Measurements from ENCODE around the gene CPNE2. TPM values are rescaled to one million over a fixed set of nuclear protein-coding genes. Genes with fewer than 3 reads are reported as not detected.
A peak's percentile ranks its signal among the peaks of the same experiment; 100 is the strongest.
"Not testable (repeated sequence)": the region's sequence is repeated elsewhere in the genome, so short reads cannot be mapped to it uniquely, and the experiment has no call there.

CPNE2 gene
- total and polyA plus RNA-seq, 10 of the 15 experiments (the other 5 are each of a cell fraction or from before 2014, with no cell fraction given) = 3.1 to 22.1 (median 9.9) TPM

GRCh38 chr16:57062329-57062728, 30.1 kb upstream of the CPNE2 start:
- peaks cover 8 to 16% of the 10 kb centered on the region in 2 experiments; a peak in 3 of 4 replicates for H3K36me3 ChIP-seq (ENCODE audit: control insufficient read depth in 2 of 2, insufficient read depth in 2 of 2, low read length in 1 of 2)
- 98% methylated on average over 8 of the region's 8 CpGs for WGBS (ENCODE audit: insufficient coverage, insufficient replicate concordance, low lambda C conversion rate, missing lambda C conversion rate)
- TSS peak; percentile 23 for BruUV-seq (replicated peaks)
- no peak overlapping the region for H3K4me2 ChIP-seq (ENCODE audit: control insufficient read depth, insufficient read depth)
- ChIA-PET CTCF (interaction anchor here (0.6 to 1.7 kb wide), 3 partner anchors 10 to 131 kb away, joined by 3 to 4 read pairs (median 4); no protein-coding TSS in a partner anchor), POLR2A (interaction anchor here (1.2 kb wide), 1 partner anchor 11 kb away, joined by 3 read pairs; no protein-coding TSS in a partner anchor), SMC1A (ENCODE audit: uncharacterized antibody, unreplicated experiment) (interaction anchor here (1.6 kb wide), 1 partner anchor 8 kb away, joined by 3 read pairs; no protein-coding TSS in a partner anchor), RAD21 (ENCODE audit: unreplicated experiment) (no interaction called here)
- H3K4me1 ChIP-seq (ENCODE audit: control insufficient read depth, insufficient read depth, low read length) = peaks cover 15% of the 10 kb centered on the region
- H4K20me1 ChIP-seq (ENCODE audit: control insufficient read depth, insufficient read depth) = no peaks in the 10 kb centered on the region
- H3K4me3 ChIP-seq = no peak overlapping the region
- FAIRE-seq = no peak
- in situ Hi-C loops (cut with MboI) = no loop called here
- TF ChIP-seq NBN (IDR thresholded peaks at IDR 0.05) = no peak
- no peak overlapping the region for H3K9ac ChIP-seq (ENCODE audit: control insufficient read depth, insufficient read depth, low read length)
- H3K27ac ChIP-seq (ENCODE audit: control insufficient read depth, insufficient read depth) = no peak overlapping the region
- no peak for DNase-seq (ENCODE audit: low read depth, low spot score)
- H2AFZ ChIP-seq (ENCODE audit: control insufficient read depth, low read depth, low read length) = no peak overlapping the region
- no peaks in the 10 kb centered on the region for H3K27me3 ChIP-seq (replicated peaks in 1 of 2; ENCODE audit: control insufficient read depth in 2 of 2, insufficient read depth in 2 of 2, low read length in 1 of 2)
- no peaks in the 10 kb centered on the region for H3K9me3 ChIP-seq (replicated peaks; ENCODE audit: control insufficient read depth, insufficient read depth, low read length)
- intact Hi-C loops (cut with micrococcal nuclease; ENCODE audit: unreplicated experiment) = no loop called here
- no peak for ATAC-seq
- H3K79me2 ChIP-seq (ENCODE audit: control insufficient read depth, insufficient read depth, low read length) = no peaks in the 10 kb centered on the region

- CTCF ChIA-PET = interaction anchor here (1.1 kb wide), 1 partner anchor 11 kb away, joined by 3 read pairs; no protein-coding TSS in a partner anchor
- H3K4me3 ChIP-seq; H3K9ac ChIP-seq (ENCODE audit: control insufficient read depth, insufficient read depth, low read length); H3K9me3 ChIP-seq (replicated peaks; ENCODE audit: control insufficient read depth, insufficient read depth, low read length); RAD21 ChIA-PET (ENCODE audit: unreplicated experiment); H3K4me2 ChIP-seq (ENCODE audit: control insufficient read depth, insufficient read depth); in situ Hi-C loops (cut with MboI); H3K27ac ChIP-seq (ENCODE audit: control insufficient read depth, insufficient read depth); SMC1A ChIA-PET (ENCODE audit: uncharacterized antibody, unreplicated experiment); ATAC-seq; FAIRE-seq; intact Hi-C loops (cut with micrococcal nuclease; ENCODE audit: unreplicated experiment); H3K79me2 ChIP-seq (ENCODE audit: control insufficient read depth, insufficient read depth, low read length); H2AFZ ChIP-seq (ENCODE audit: control insufficient read depth, low read depth, low read length); DNase-seq (ENCODE audit: low read depth, low spot score); BruUV-seq (replicated peaks); H3K27me3 ChIP-seq (replicated peaks in 1 of 2; ENCODE audit: control insufficient read depth in 2 of 2, insufficient read depth in 2 of 2, low read length in 1 of 2); H4K20me1 ChIP-seq (ENCODE audit: control insufficient read depth, insufficient read depth): not testable (repeated sequence)
- peaks cover 17% of the 10 kb centered on the region for H3K4me1 ChIP-seq (ENCODE audit: control insufficient read depth, insufficient read depth, low read length)
- peaks cover 8 to 12% of the 10 kb centered on the region in 2 experiments; a peak in 3 of 4 replicates for H3K36me3 ChIP-seq (ENCODE audit: control insufficient read depth in 2 of 2, insufficient read depth in 2 of 2, low read length in 1 of 2)
- POLR2A ChIA-PET = interaction anchor here (0.7 kb wide), 1 partner anchor 58 kb away, joined by 7 read pairs; no protein-coding TSS in a partner anchor
- 81% methylated on average over 8 of the region's 8 CpGs for WGBS (ENCODE audit: insufficient coverage, insufficient replicate concordance, low lambda C conversion rate, missing lambda C conversion rate)
Observed at GRCh38 chr16:57063189-57063588, 29.2 kb upstream of the CPNE2 start.
